ENCODE measurements around the gene ZNF652. TPM values are rescaled to one million over a fixed set of nuclear protein-coding genes. Genes with fewer than 3 reads are reported as not detected.
"Not testable (repeated sequence)": the region's sequence is repeated elsewhere in the genome, so short reads cannot be mapped to it uniquely, and the experiment has no call there.

The ZNF652 gene
- polyA plus RNA-seq, 1 experiment, result 5.3 TPM

- Histone ChIP-seq H3K36me3 (ENCODE audit: control insufficient read depth, insufficient read depth, low read length) (no peaks in the 10 kb centered on the region), H3K4me3 (ENCODE audit: low read depth, low read length) (no peak overlapping the region), H3K27me3 (ENCODE audit: control insufficient read depth, insufficient read depth, low read length) (no peaks in the 10 kb centered on the region)
- TF ChIP-seq CTCF (IDR thresholded peaks at IDR 0.05; ENCODE audit: insufficient read depth, low read depth, low read length), result no peak
- CTCF ChIA-PET, result no interaction called here
- POLR2A ChIA-PET, result no interaction called here
- DNase-seq (ENCODE audit: low read depth), result no peak
Observed at GRCh38 chr17:49285716-49286115, 76.3 kb downstream of the ZNF652 start.

GRCh38 chr17:49280918-49281317, 81.1 kb downstream of the ZNF652 start:
- H3K4me3 ChIP-seq (ENCODE audit: low read depth, low read length), result no peak overlapping the region
- ChIA-PET CTCF (interaction anchor here (5.3 kb wide), 1 partner anchor 9 kb away, joined by 21 read pairs; no protein-coding TSS in a partner anchor), POLR2A (no interaction called here)
- no peak for TF ChIP-seq CTCF (IDR thresholded peaks at IDR 0.05; ENCODE audit: insufficient read depth, low read depth, low read length)
- no peak for DNase-seq (ENCODE audit: low read depth)
- no peaks in the 10 kb centered on the region for H3K36me3 ChIP-seq (ENCODE audit: control insufficient read depth, insufficient read depth, low read length)
- H3K27me3 ChIP-seq (ENCODE audit: control insufficient read depth, insufficient read depth, low read length), result 0 out of 2 replicates have a peak, but pooled peaks cover 2% of the 10 kb centered on the region

DNA sequence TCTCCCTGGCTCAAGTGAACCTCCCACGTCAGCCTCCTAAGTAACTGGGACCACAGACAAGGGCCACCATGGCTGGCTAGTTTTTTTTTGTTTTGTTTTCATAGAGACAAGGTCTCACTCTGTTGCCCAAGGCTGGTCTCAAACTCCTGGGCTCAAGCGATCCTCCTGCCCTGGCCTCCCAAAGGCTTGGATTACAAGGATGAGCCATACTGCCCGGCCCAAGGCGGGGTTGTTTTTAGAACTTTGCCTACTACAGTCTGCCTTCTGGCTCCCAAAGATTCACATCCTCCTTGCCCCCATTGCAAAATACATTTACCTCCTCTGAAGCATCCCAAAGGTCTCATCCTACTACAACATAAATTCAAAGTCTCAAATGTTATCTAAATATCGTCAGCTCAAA, 82.0 kb downstream of the ZNF652 start:
- POLR2A ChIA-PET, result no interaction called here

DNA sequence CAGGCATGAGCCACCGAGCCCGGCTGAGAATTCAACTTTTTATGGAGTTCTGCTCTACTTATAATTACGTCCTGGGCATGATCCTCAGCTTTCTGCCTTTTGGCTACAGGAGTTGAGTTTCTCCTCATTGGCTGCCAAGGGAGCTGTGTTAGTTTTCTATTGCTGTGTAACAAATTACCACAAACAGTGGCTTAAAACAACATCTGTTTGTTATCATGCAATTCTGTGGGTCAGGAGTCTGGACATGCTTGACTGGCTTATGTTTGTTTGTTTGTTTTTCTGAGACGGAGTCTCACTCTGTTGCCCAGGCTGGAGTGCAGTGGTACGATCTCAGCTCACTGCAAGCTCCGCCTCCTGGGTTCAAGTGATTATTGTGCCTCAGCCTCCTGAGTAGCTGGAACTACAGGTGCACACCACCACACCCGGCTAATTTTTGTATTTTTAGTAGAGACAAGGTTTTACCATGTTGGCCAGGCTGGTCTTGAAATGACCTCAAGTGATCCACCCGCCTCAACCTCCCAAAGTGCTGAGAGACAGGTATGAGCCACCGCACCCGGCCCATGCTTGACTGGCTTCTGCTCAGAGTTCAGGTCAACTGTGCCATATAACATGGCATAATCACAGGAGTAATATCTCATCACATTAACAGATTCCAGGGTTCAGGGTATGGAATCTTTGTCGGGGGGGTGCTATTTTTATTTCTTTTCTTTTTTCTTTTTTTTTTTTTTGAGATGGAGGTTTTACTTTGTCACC, 82.6 kb downstream of the ZNF652 start:
- POLR2A ChIA-PET; H3K27me3 ChIP-seq (ENCODE audit: control insufficient read depth, insufficient read depth, low read length); H3K36me3 ChIP-seq (ENCODE audit: control insufficient read depth, insufficient read depth, low read length); DNase-seq (ENCODE audit: low read depth); H3K4me3 ChIP-seq (ENCODE audit: low read depth, low read length): not testable (repeated sequence)
- CTCF ChIA-PET, result interaction anchor here (5.3 kb wide), 1 partner anchor 11 kb away, joined by 21 read pairs; no protein-coding TSS in a partner anchor

More for the DNA sequence above, 82.0 kb downstream of the ZNF652 start:
- CTCF ChIA-PET, result interaction anchor here (5.3 kb wide), 1 partner anchor 10 kb away, joined by 21 read pairs; no protein-coding TSS in a partner anchor
- no peak for TF ChIP-seq CTCF (IDR thresholded peaks at IDR 0.05; ENCODE audit: insufficient read depth, low read depth, low read length)
- no peak for DNase-seq (ENCODE audit: low read depth)
- no peak overlapping the region for H3K4me3 ChIP-seq (ENCODE audit: low read depth, low read length)
- 0 out of 2 replicates have a peak, but pooled peaks cover 2% of the 10 kb centered on the region for H3K27me3 ChIP-seq (ENCODE audit: control insufficient read depth, insufficient read depth, low read length)
- H3K36me3 ChIP-seq (ENCODE audit: control insufficient read depth, insufficient read depth, low read length), result no peaks in the 10 kb centered on the region

DNA sequence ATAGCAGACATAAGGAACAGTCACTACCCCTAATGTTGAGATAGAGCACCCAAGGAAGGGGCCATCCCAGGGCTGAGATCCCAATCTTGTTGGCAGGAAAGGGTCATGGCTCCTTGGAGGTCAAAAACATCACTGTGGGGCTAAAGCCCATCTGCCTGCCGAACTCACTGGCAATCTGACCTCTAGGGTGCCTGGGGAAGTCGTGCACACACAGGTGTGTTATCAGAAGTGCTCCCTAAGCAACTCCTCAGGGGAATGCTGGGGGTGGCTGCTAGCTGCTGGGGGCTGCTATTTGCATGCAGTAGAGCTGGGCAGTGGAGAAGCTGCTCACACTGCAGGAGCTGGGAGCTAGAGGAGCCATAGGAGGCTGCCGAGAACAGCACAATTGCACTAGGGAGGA, 84.0 kb downstream of the ZNF652 start:
- DNase-seq (ENCODE audit: low read depth), result no peak
- H3K4me3 ChIP-seq (ENCODE audit: low read depth, low read length), result no peak overlapping the region
- ChIA-PET CTCF (interaction anchor here (5.3 kb wide), 1 partner anchor 12 kb away, joined by 21 read pairs; no protein-coding TSS in a partner anchor), POLR2A (no interaction called here)
- TF ChIP-seq CTCF (IDR thresholded peaks at IDR 0.05; ENCODE audit: insufficient read depth, low read depth, low read length), result no peak
- H3K36me3 ChIP-seq (ENCODE audit: control insufficient read depth, insufficient read depth, low read length), result no peaks in the 10 kb centered on the region
- H3K27me3 ChIP-seq (ENCODE audit: control insufficient read depth, insufficient read depth, low read length), result 0 out of 2 replicates have a peak, but pooled peaks cover 2% of the 10 kb centered on the region

Data from BJ (cell line).